Neural progenitor cell (in vitro differentiated cells): ENCODE results near the gene ESRRA. TPM values are rescaled to one million over a fixed set of nuclear protein-coding genes. Genes with fewer than 3 reads are reported as not detected.

Experiments used
- DNase-seq: peaks from one replicate; pipeline ENCODE4 v3.0.0-alpha.2; 2016; ENCODE audit warnings: low spot score
- H2AFZ ChIP-seq: fragments of 200-600 bp; sonication (generic); replicated peaks from 2 replicates; pipeline ENCODE4 v1.6.1; 2016; ENCODE audit warnings: antibody characterized with exemption
- H3F3A ChIP-seq: fragments of 200-600 bp; sonication (generic); 2 replicates; pipeline ENCODE4 v1.6.1; 2016; ENCODE audit warnings: antibody characterized with exemption, low read depth
- H3K27ac ChIP-seq: fragments of 200-600 bp; sonication (generic); 2 replicates; pipeline ENCODE4 v1.5.1; 2016; ENCODE audit warnings: mild to moderate bottlenecking
- H3K27me3 ChIP-seq: fragments of 200-600 bp; sonication (generic); 2 replicates; pipeline ENCODE4 v1.6.1; 2016; ENCODE audit warnings: mild to moderate bottlenecking, moderate library complexity
- H3K36me3 ChIP-seq: fragments of 200-600 bp; sonication (generic); 2 replicates; pipeline ENCODE4 v1.5.1; 2016
- H3K4me1 ChIP-seq: fragments of 200-600 bp; sonication (generic); 2 replicates; pipeline ENCODE4 v1.6.1; 2016; ENCODE audit warnings: mixed run types
- H3K4me2 ChIP-seq: fragments of 200-600 bp; sonication (generic); 2 replicates; pipeline ENCODE4 v1.6.1; 2016
- H3K4me3 ChIP-seq: fragments of 200-600 bp; sonication (generic); 2 replicates; pipeline ENCODE4 v1.5.1; 2016
- H3K79me2 ChIP-seq: fragments of 200-600 bp; sonication (generic); 2 replicates; pipeline ENCODE4 v1.6.1; 2016; ENCODE audit warnings: low read depth
- H3K9ac ChIP-seq: fragments of 200-600 bp; sonication (generic); 2 replicates; pipeline ENCODE4 v1.6.1; 2016
- H3K9me3 ChIP-seq: fragments of 200-600 bp; sonication (generic); 2 replicates; pipeline ENCODE4 v1.5.1; 2016; ENCODE audit warnings: low read depth
- H4K20me1 ChIP-seq: fragments of 200-600 bp; sonication (generic); 2 replicates; pipeline ENCODE4 v1.6.1; 2016; ENCODE audit warnings: low read depth
- H3K27ac Mint-ChIP-seq: 3 replicates; pipeline ENCODE4 v1.8.0; 2021; ENCODE audit warnings: mixed read lengths
- H3K27me3 Mint-ChIP-seq: 2 replicates; pipeline ENCODE4 v1.8.0; 2022; ENCODE audit warnings: low read depth, mild to moderate bottlenecking, inconsistent platforms, moderate library complexity, mixed read lengths; ENCODE audit not compliant: insufficient read depth
- H3K36me3 Mint-ChIP-seq: 3 replicates; pipeline ENCODE4 v1.8.0; 2021; ENCODE audit warnings: mixed read lengths
- H3K4me1 Mint-ChIP-seq: 3 replicates; pipeline ENCODE4 v1.8.0; 2021; ENCODE audit warnings: mixed read lengths
- H3K4me3 Mint-ChIP-seq: 3 replicates; pipeline ENCODE4 v1.8.0; 2021; ENCODE audit warnings: mild to moderate bottlenecking, moderate library complexity, mixed read lengths
- H3K9me3 Mint-ChIP-seq: 3 replicates; pipeline ENCODE4 v1.8.0; 2020; ENCODE audit warnings: mixed read lengths
- CTCF ChIP-seq: fragments of 200-600 bp; sonication (generic); IDR thresholded peaks from 2 replicates; pipeline ENCODE4 v1.5.1; 2017; ENCODE audit warnings: antibody characterized with exemption, mild to moderate bottlenecking
- EZH2 ChIP-seq: fragments of 200-600 bp; sonication (generic); IDR thresholded peaks from 2 replicates; pipeline ENCODE4 v1.6.1; 2017; ENCODE audit warnings: antibody characterized with exemption, mild to moderate bottlenecking, moderate library complexity
- EZH2phosphoT487 ChIP-seq: fragments of 200-600 bp; sonication (generic); IDR thresholded peaks from 2 replicates; pipeline ENCODE4 v1.6.1; 2017; ENCODE audit warnings: antibody characterized with exemption
- total RNA-seq: library from RNA; depleted of rRNA; stranded (reverse); fragments of >200 nt; gene quantifications from 2 replicates; pipeline ENCODE4 v1.2.3, GENCODE V29; 2015; ENCODE audit warnings: low replicate concordance

ESRRA gene
- total RNA-seq, 1 donor from 2014 or later = 5.5 TPM

- peaks cover 12% of the 10 kb centered on the region for H3K27me3 Mint-ChIP-seq
- no peaks in the 10 kb centered on the region for H3K9me3 ChIP-seq
- no peak overlapping the region for H3K9ac ChIP-seq
- no peaks in the 10 kb centered on the region for H3F3A ChIP-seq
- no peak for DNase-seq
- no peak overlapping the region for H3K27ac ChIP-seq
- no peaks in the 10 kb centered on the region for H3K79me2 ChIP-seq
- no peak overlapping the region for H3K27ac Mint-ChIP-seq
- H3K4me2 ChIP-seq = no peak overlapping the region
- H3K4me3 Mint-ChIP-seq = no peak overlapping the region
- H3K4me1 Mint-ChIP-seq = peaks cover 3% of the 10 kb centered on the region
- H3K4me1 ChIP-seq = no peaks in the 10 kb centered on the region
- H3K27me3 ChIP-seq = no peaks in the 10 kb centered on the region
- no peaks in the 10 kb centered on the region for H3K36me3 ChIP-seq
- no peak overlapping the region for H2AFZ ChIP-seq
- no peak overlapping the region for H3K4me3 ChIP-seq
- H3K36me3 Mint-ChIP-seq = peaks cover 21% of the 10 kb centered on the region
- no peak for TF ChIP-seq EZH2
- TF ChIP-seq CTCF = no peak
- no peak for TF ChIP-seq EZH2phosphoT487
- no peaks in the 10 kb centered on the region for H4K20me1 ChIP-seq
- H3K9me3 Mint-ChIP-seq = no peaks in the 10 kb centered on the region
Measured at GRCh38 chr11:64261556-64262080, 43.7 kb upstream of the ESRRA start.

- TF ChIP-seq EZH2phosphoT487 (no peak), EZH2 (no peak), CTCF (no peak)
- Histone ChIP-seq H3K4me1 (no peaks in the 10 kb centered on the region), H3K4me3 (no peak overlapping the region), H3K4me2 (no peak overlapping the region), H3K27ac (no peak overlapping the region), H2AFZ (no peak overlapping the region), H3F3A (no peaks in the 10 kb centered on the region), H3K9ac (no peak overlapping the region), H3K79me2 (no peaks in the 10 kb centered on the region), H3K27me3 (no peaks in the 10 kb centered on the region), H3K9me3 (no peaks in the 10 kb centered on the region), H4K20me1 (no peaks in the 10 kb centered on the region), H3K36me3 (no peaks in the 10 kb centered on the region)
- Mint-ChIP-seq H3K4me1 (peaks cover 3% of the 10 kb centered on the region), H3K9me3 (no peaks in the 10 kb centered on the region), H3K4me3 (no peak overlapping the region), H3K27me3 (peaks cover 12% of the 10 kb centered on the region), H3K36me3 (peaks cover 21% of the 10 kb centered on the region), H3K27ac (peak overlapping the region; percentile 46)
- DNase-seq = no peak
Measured at GRCh38 chr11:64262271-64263002, 42.9 kb upstream of the ESRRA start.

GRCh38 chr11:64263021-64263946, 42.0 kb upstream of the ESRRA start:
- Mint-ChIP-seq H3K9me3 (no peaks in the 10 kb centered on the region), H3K4me1 (peaks cover 11% of the 10 kb centered on the region), H3K27me3 (peaks cover 9% of the 10 kb centered on the region), H3K36me3 (peaks cover 18% of the 10 kb centered on the region), H3K27ac (peak overlapping the region; percentile 69), H3K4me3 (peak overlapping the region; percentile 67)
- no peaks in the 10 kb centered on the region for H3K79me2 ChIP-seq
- no peak overlapping the region for H3K4me2 ChIP-seq
- H3F3A ChIP-seq = peaks cover 6% of the 10 kb centered on the region
- H3K9ac ChIP-seq = peak overlapping the region; percentile 38
- no peaks in the 10 kb centered on the region for H3K36me3 ChIP-seq
- H3K4me3 ChIP-seq = no peak overlapping the region
- DNase-seq = peak; percentile 61
- no peaks in the 10 kb centered on the region for H3K9me3 ChIP-seq
- H3K27ac ChIP-seq = no peak overlapping the region
- H3K4me1 ChIP-seq = no peaks in the 10 kb centered on the region
- TF ChIP-seq EZH2 (no peak), EZH2phosphoT487 (no peak), CTCF (peak; percentile 13)
- H2AFZ ChIP-seq = no peak overlapping the region
- no peaks in the 10 kb centered on the region for H3K27me3 ChIP-seq
- no peaks in the 10 kb centered on the region for H4K20me1 ChIP-seq
